Fibroblast of villous mesenchyme (primary cell): Measurements from ENCODE around the gene KLK5. TPM values are rescaled to one million over a fixed set of nuclear protein-coding genes. Genes with fewer than 3 reads are reported as not detected.
"Not testable (repeated sequence)": the region's sequence is repeated elsewhere in the genome, so short reads cannot be mapped to it uniquely, and the experiment has no call there.

Source experiments
- DNase-seq: peaks from one replicate; pipeline ENCODE4 v3.0.0-alpha.2; 2010; ENCODE audit warnings: low read depth
- H3K4me3 ChIP-seq: 2 replicates; pipeline ENCODE4 v1.5.1; 2011; ENCODE audit warnings: low read depth, mild to moderate bottlenecking, low read length
- CTCF ChIP-seq: IDR thresholded peaks from 2 replicates; pipeline ENCODE4 v1.5.1; 2012; ENCODE audit warnings: low read depth, mild to moderate bottlenecking, low read length; ENCODE audit not compliant: insufficient read depth
- total RNA-seq: library from RNA; depleted of rRNA; stranded (reverse); fragments of >200 nt; gene quantifications from 2 replicates; pipeline ENCODE4 v1.2.3, GENCODE V29; 2012

The KLK5 gene
- total RNA-seq, 1 donor, result not detected

- no peak for TF ChIP-seq CTCF
- no peak for DNase-seq
- H3K4me3 ChIP-seq, result no peak overlapping the region
Measured at GRCh38 chr19:50972795-50973376, 20.0 kb upstream of the KLK5 start.

- not testable (repeated sequence) for H3K4me3 ChIP-seq, DNase-seq
Measured at GRCh38 chr19:50969810-50970209, 17.0 kb upstream of the KLK5 start.

GRCh38 chr19:50969413-50969760 is 16.5 kb upstream of the KLK5 start, which contains the start of gene KLK6:
KLK6 (minus strand) TSS chr19:50969591; CDS start chr19:50968104, 1,487 bp downstream.
- DNase-seq, result no peak

GRCh38 chr19:50968716-50969412 is 16.0 kb upstream of the KLK5 start:
- H3K4me3 ChIP-seq, result no peak overlapping the region
- TF ChIP-seq CTCF, result no peak
- DNase-seq, result no peak

More at GRCh38 chr19:50969413-50969760, 16.5 kb upstream of the KLK5 start, which contains the start of gene KLK6:
- H3K4me3 ChIP-seq, result no peak within 1 kb of the TSS
- TF ChIP-seq CTCF, result no peak

- DNase-seq, result no peak
- H3K4me3 ChIP-seq, result no peak overlapping the region
- TF ChIP-seq CTCF, result no peak
Measured at GRCh38 chr19:50967929-50968715, 15.3 kb upstream of the KLK5 start.

- DNase-seq, result no peak
- H3K4me3 ChIP-seq, result no peak overlapping the region
- TF ChIP-seq CTCF, result no peak
Measured at GRCh38 chr19:50964266-50964665, 11.4 kb upstream of the KLK5 start.

- TF ChIP-seq CTCF, result no peak
- H3K4me3 ChIP-seq, result no peak overlapping the region
- DNase-seq, result no peak
Measured at GRCh38 chr19:50963381-50963780, 10.5 kb upstream of the KLK5 start.
